Peyer's patch (tissue), 4 donors: ENCODE data around the gene MNDA. TPM values are rescaled to one million over a fixed set of nuclear protein-coding genes. Genes with fewer than 3 reads are reported as not detected.

Experiments used
- DNase-seq, 3 donors: peaks; one replicate each; pipeline ENCODE4 v3.0.0-alpha.2; 2017 to 2019
- H3K27ac ChIP-seq, 4 donors: fragments of 200-600 bp; sonication (generic); one replicate each; pipeline ENCODE4 v1.5.1; 2016 to 2019
- H3K27me3 ChIP-seq, 2 donors: fragments of 200-600 bp; sonication (generic); one replicate each; pipeline ENCODE4 v1.5.1; 2019
- H3K36me3 ChIP-seq, 3 donors: fragments of 200-600 bp; sonication (generic); one replicate each; pipeline ENCODE4 v1.5.1; 2016 to 2019
- H3K4me1 ChIP-seq, 4 donors: fragments of 200-600 bp; sonication (generic); one replicate each; pipeline ENCODE4 v1.5.1; 2016 to 2019
- H3K4me3 ChIP-seq, 4 donors: fragments of 200-600 bp; sonication (generic); 1 replicate in 3 of 4; 2 replicates in 1 of 4; pipeline ENCODE4 v1.5.1; 2016 to 2019; ENCODE audit warnings: mild to moderate bottlenecking in 1 of 4
- H3K9me3 ChIP-seq, 4 donors: fragments of 200-600 bp; sonication (generic); one replicate each; pipeline ENCODE4 v1.5.1; 2016 to 2019; ENCODE audit warnings: mild to moderate bottlenecking in 1 of 4
- POLR2A ChIP-seq, 2 donors: fragments of 450-650 bp; IDR thresholded peaks; one replicate each; pipeline ENCODE4 v1.5.1; 2017; ENCODE audit warnings: antibody characterized with exemption in 2 of 2, mild to moderate bottlenecking in 2 of 2, moderate library complexity in 2 of 2
- small RNA-seq, 2 donors: library from RNA; depleted of rRNA; stranded (forward); fragments of <200 nt; gene quantifications; one replicate each; pipeline ENCODE3, GENCODE V24; 2016
- total RNA-seq, 4 donors: library from RNA; depleted of rRNA; stranded (reverse); fragments of >200 nt; gene quantifications; one replicate each; pipeline ENCODE4 v1.1.0, GENCODE V29; 2016
- TF ChIP-seq, protein P1 (sequence below), 6 experiments: fragments of 450-650 bp in 4 of 6; fragments of 200-600 bp in 2 of 6; sonication (generic) in 1 of 6; IDR thresholded peaks; one replicate each; pipeline ENCODE4 v1.5.1; 2017 to 2019; ENCODE audit warnings: antibody characterized with exemption in 6 of 6, mild to moderate bottlenecking in 3 of 6, moderate library complexity in 1 of 6

MNDA gene
- total RNA-seq, 4 donors from 2014 or later, result 0.94 to 9.9 TPM; not detected in 2

DNA sequence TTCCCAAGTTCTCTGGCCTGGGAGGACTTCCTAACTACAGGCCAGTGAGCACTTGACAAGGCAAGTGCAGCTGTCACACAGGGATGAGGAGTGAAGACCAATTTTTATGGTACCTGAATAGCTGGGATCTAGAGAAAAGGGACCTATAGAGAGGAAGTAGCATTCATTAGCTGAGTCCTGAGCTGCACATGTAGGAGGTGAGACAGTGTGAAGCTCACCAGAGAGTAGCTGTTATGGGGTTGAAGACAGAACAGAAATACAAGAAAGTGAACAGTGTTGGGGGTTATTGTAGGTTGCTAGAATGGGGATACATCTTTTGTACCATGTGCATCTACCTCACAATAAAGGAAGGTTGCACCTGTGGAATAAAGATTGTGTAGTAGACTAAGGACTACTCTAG, 62.5 kb downstream of the MNDA start:
- no peak for DNase-seq
- Histone ChIP-seq H3K27ac (no peak overlapping the region), H3K4me1 (no peaks in the 10 kb centered on the region), H3K36me3 (no peaks in the 10 kb centered on the region), H3K27me3 (no peaks in the 10 kb centered on the region), H3K4me3 (no peak overlapping the region), H3K9me3 (no peaks in the 10 kb centered on the region)
- no peak for TF ChIP-seq POLR2A (IDR thresholded peaks at IDR 0.05)
- TF ChIP-seq, protein P1, sequence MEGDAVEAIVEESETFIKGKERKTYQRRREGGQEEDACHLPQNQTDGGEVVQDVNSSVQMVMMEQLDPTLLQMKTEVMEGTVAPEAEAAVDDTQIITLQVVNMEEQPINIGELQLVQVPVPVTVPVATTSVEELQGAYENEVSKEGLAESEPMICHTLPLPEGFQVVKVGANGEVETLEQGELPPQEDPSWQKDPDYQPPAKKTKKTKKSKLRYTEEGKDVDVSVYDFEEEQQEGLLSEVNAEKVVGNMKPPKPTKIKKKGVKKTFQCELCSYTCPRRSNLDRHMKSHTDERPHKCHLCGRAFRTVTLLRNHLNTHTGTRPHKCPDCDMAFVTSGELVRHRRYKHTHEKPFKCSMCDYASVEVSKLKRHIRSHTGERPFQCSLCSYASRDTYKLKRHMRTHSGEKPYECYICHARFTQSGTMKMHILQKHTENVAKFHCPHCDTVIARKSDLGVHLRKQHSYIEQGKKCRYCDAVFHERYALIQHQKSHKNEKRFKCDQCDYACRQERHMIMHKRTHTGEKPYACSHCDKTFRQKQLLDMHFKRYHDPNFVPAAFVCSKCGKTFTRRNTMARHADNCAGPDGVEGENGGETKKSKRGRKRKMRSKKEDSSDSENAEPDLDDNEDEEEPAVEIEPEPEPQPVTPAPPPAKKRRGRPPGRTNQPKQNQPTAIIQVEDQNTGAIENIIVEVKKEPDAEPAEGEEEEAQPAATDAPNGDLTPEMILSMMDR (IDR thresholded peaks at IDR 0.05), result no peak

DNA sequence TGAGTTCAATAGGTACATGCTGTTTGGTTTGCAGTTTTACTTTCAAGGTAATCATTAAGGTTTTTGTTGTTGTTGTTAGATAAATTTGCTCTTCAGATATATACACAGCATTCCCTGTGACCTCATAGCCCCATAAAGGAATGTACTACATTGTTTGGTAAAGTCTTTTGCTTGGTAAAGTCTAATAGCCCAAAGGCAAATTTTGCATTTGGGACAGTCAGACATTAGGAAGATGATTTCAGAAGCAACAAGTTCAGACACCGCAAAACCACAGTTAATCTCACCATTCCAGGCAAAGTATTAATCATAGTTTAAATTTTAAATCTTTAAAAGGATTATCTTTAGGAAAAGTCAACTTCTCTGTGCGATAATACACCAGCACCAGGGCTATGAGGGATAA, 67.6 kb downstream of the MNDA start:
- TF ChIP-seq POLR2A (IDR thresholded peaks at IDR 0.05), result no peak
- TF ChIP-seq, protein P1 (IDR thresholded peaks at IDR 0.05), result no peak
- Histone ChIP-seq H3K4me3 (no peak overlapping the region), H3K36me3 (no peaks in the 10 kb centered on the region), H3K27ac (no peak overlapping the region), H3K27me3 (no peaks in the 10 kb centered on the region), H3K9me3 (no peaks in the 10 kb centered on the region), H3K4me1 (no peaks in the 10 kb centered on the region)
- no peak for DNase-seq

Small RNAs within 50 kb of the gene (small RNA-seq; reads per million reads assigned to genes)
- gene OR2AQ1P, result 0 reads per million in 2 donors

Other genes with a start within 250 kb of the MNDA start
- gene OR10Z1, start 226.1 kb upstream of the MNDA start, total RNA-seq, result not detected
- not detected for gene SPTA1, start 144.6 kb upstream of the MNDA start, total RNA-seq
- gene OR6K2, start 130.7 kb upstream of the MNDA start, total RNA-seq, result not detected
- not detected for gene OR6K3, start 110.6 kb upstream of the MNDA start, total RNA-seq
- gene OR6K6, start 76.6 kb upstream of the MNDA start, total RNA-seq, result not detected
- not detected for gene OR6N1, start 59.2 kb upstream of the MNDA start, total RNA-seq
- gene OR6N2, start 50.1 kb upstream of the MNDA start, total RNA-seq, result not detected
- 10 to 100 TPM in 1 of 4 donors, 1 to 10 TPM in 3; 1.6 to 32.2 (median 5.3) TPM for gene PYHIN1, start 100.2 kb downstream of the MNDA start, total RNA-seq
- gene IFI16, start 178.6 kb downstream of the MNDA start, total RNA-seq, result 100 to 1,000 TPM in 1 of 4 donors, 10 to 100 TPM in 3; 10.5 to 106 (median 24.9) TPM
- 100 to 1,000 TPM in 1 of 4 donors, 1 to 10 TPM in 3; 1.5 to 170 (median 6.4) TPM for gene AIM2, start 245.4 kb downstream of the MNDA start, total RNA-seq